SK-N-SH (cell line): Measurements from ENCODE around the gene MTG1. TPM values are rescaled to one million over a fixed set of nuclear protein-coding genes. Genes with fewer than 3 reads are reported as not detected.

Experiments used
- CTCF ChIA-PET: fragments of 300-600, 350-600 bp; formaldehyde crosslinking; extraction: SDS; loops from one replicate; lab custom pipeline; 2021; lab: Yijun Ruan, JAX
- POLR2A ChIA-PET: fragments of 350-600 bp; sonication (Branson Sonifier 250); formaldehyde crosslinking; extraction: SDS; loops from one replicate; lab custom pipeline; 2020; ENCODE audit warnings: antibody characterized with exemption, inconsistent platforms; lab: Yijun Ruan, JAX
- DNase-seq: peaks from one replicate; pipeline ENCODE4 v3.0.0; 2012
- H2AFZ ChIP-seq: fragments of 200-600 bp; sonication (generic); 2 replicates; pipeline ENCODE4 v1.8.1; 2016; ENCODE audit warnings: antibody characterized with exemption, mild to moderate bottlenecking, low read depth
- H3F3A ChIP-seq: fragments of 200-600 bp; sonication (generic); replicated peaks from 2 replicates; pipeline ENCODE3; 2016; ENCODE audit warnings: antibody characterized with exemption, mild to moderate bottlenecking; ENCODE audit not compliant: insufficient read depth
- H3K27ac ChIP-seq, 2 experiments: fragments of 200-500 bp in 1 of 2; fragments of 200-600 bp in 1 of 2; sonication (Bioruptor generic) in 1 of 2; sonication (generic), shearing (Covaris generic) in 1 of 2; 2 replicates each; pipeline versions ENCODE4 v1.5.1 to v1.6.1; 2014 to 2016; ENCODE audit warnings: low read depth in 2 of 2, inconsistent platforms in 1 of 2, low read length in 1 of 2, mild to moderate bottlenecking in 1 of 2, mixed read lengths in 1 of 2
- H3K27me3 ChIP-seq: fragments of 200-600 bp; sonication (generic), shearing (Covaris generic); 2 replicates; pipeline ENCODE4 v1.6.1; 2016; ENCODE audit warnings: mixed run types; ENCODE audit not compliant: insufficient read depth
- H3K36me3 ChIP-seq, 2 experiments: fragments of 200-500 bp in 1 of 2; fragments of 200-600 bp in 1 of 2; sonication (Bioruptor generic) in 1 of 2; sonication (generic) in 1 of 2; replicated peaks in 1 of 2; 2 replicates each; pipeline versions ENCODE3 to v1.5.1; 2014 to 2016; ENCODE audit warnings: low read length in 1 of 2, mild to moderate bottlenecking in 1 of 2; ENCODE audit not compliant: insufficient read depth in 2 of 2, control insufficient read depth in 1 of 2
- H3K4me1 ChIP-seq, 2 experiments: fragments of 200-500 bp in 1 of 2; fragments of 200-600 bp in 1 of 2; sonication (Bioruptor generic) in 1 of 2; sonication (generic), shearing (Covaris generic) in 1 of 2; 2 replicates each; pipeline versions ENCODE4 v1.5.1 to v1.6.1; 2014 to 2016; ENCODE audit warnings: low read depth in 1 of 2, low read length in 1 of 2, mixed run types in 1 of 2; ENCODE audit not compliant: insufficient read depth in 2 of 2, control insufficient read depth in 1 of 2
- H3K4me2 ChIP-seq: fragments of 200-600 bp; sonication (generic), shearing (Covaris generic); 2 replicates; pipeline ENCODE4 v1.6.1; 2017; ENCODE audit warnings: mixed run types
- H3K4me3 ChIP-seq, 2 experiments: fragments of 200-500 bp in 1 of 2; fragments of 200-600 bp in 1 of 2; sonication (Bioruptor generic) in 1 of 2; sonication (generic), shearing (Covaris generic) in 1 of 2; 2 replicates each; pipeline versions ENCODE4 v1.5.1 to v1.8.1; 2014 to 2016; ENCODE audit warnings: low read depth in 2 of 2, inconsistent platforms in 1 of 2, low read length in 1 of 2, mild to moderate bottlenecking in 1 of 2, mixed read lengths in 1 of 2, moderate library complexity in 1 of 2
- H3K79me2 ChIP-seq: fragments of 200-600 bp; sonication (generic); 2 replicates; pipeline ENCODE4 v1.8.1; 2017; ENCODE audit warnings: mild to moderate bottlenecking; ENCODE audit not compliant: insufficient read depth
- H3K9ac ChIP-seq: fragments of 200-600 bp; sonication (generic); 2 replicates; pipeline ENCODE4 v1.6.1; 2017; ENCODE audit warnings: mixed run types
- H3K9me2 ChIP-seq: fragments of 200-600 bp; sonication (generic); 2 replicates; pipeline ENCODE4 v1.6.1; 2017; ENCODE audit warnings: mixed run types
- H3K9me3 ChIP-seq: fragments of 200-600 bp; sonication (generic); 2 replicates; pipeline ENCODE4 v1.6.1; 2017; ENCODE audit warnings: mixed run types, mild to moderate bottlenecking, moderate library complexity
- H4K20me1 ChIP-seq: fragments of 200-600 bp; sonication (generic); 2 replicates; pipeline ENCODE4 v1.6.1; 2017; ENCODE audit warnings: mild to moderate bottlenecking, mixed run types; ENCODE audit not compliant: insufficient read depth
- CHD2 ChIP-seq: fragments of 150-350 bp; IDR thresholded peaks from 2 replicates; pipeline ENCODE4 v1.6.1; 2018; ENCODE audit warnings: low read length; ENCODE audit not compliant: partially characterized antibody
- EP300 ChIP-seq, 2 experiments: IDR thresholded peaks; 2 replicates each; pipeline versions ENCODE4 v1.4.0 to v1.6.1; 2012; ENCODE audit warnings: borderline replicate concordance in 1 of 2, low read depth in 1 of 2, low read length in 1 of 2
- EZH2phosphoT487 ChIP-seq: fragments of 200-600 bp; sonication (generic); IDR thresholded peaks from 2 replicates; pipeline ENCODE4 v1.6.1; 2017; ENCODE audit warnings: low read depth, mixed run types, mild to moderate bottlenecking, antibody characterized with exemption, moderate library complexity, borderline replicate concordance
- FOXM1 ChIP-seq: IDR thresholded peaks from 2 replicates; pipeline ENCODE4 v1.4.0; 2012; ENCODE audit warnings: low read depth, mild to moderate bottlenecking
- GABPA ChIP-seq: IDR thresholded peaks from 2 replicates; pipeline ENCODE4 v1.4.0; 2012; ENCODE audit warnings: low read depth, mild to moderate bottlenecking
- JUND ChIP-seq: IDR thresholded peaks from 2 replicates; pipeline ENCODE4 v1.4.0; 2012
- MEF2A ChIP-seq: IDR thresholded peaks from 2 replicates; pipeline ENCODE4 v1.4.0; 2012; ENCODE audit warnings: low read depth, borderline replicate concordance
- NRF1 ChIP-seq: IDR thresholded peaks from 2 replicates; pipeline ENCODE4 v1.6.1; 2012; ENCODE audit warnings: low read depth, mild to moderate bottlenecking, low read length
- POLR2AphosphoS5 ChIP-seq: IDR thresholded peaks from 2 replicates; pipeline ENCODE4 v1.6.1; 2012; ENCODE audit warnings: low read depth, low read length
- SIN3A ChIP-seq: IDR thresholded peaks from 2 replicates; pipeline ENCODE4 v1.6.1; 2012; ENCODE audit warnings: low read depth, mild to moderate bottlenecking, low read length, moderate library complexity, borderline replicate concordance
- TAF1 ChIP-seq: IDR thresholded peaks from 2 replicates; pipeline ENCODE4 v1.6.1; 2012; ENCODE audit warnings: low read depth, mild to moderate bottlenecking, low read length, moderate library complexity, borderline replicate concordance
- TCF12 ChIP-seq: IDR thresholded peaks from 2 replicates; pipeline ENCODE4 v1.4.0; 2012
- TEAD4 ChIP-seq: IDR thresholded peaks from 2 replicates; pipeline ENCODE4 v1.4.0; 2012; ENCODE audit warnings: mild to moderate bottlenecking, borderline replicate concordance; ENCODE audit not compliant: insufficient read depth
- YY1 ChIP-seq: IDR thresholded peaks from 2 replicates; pipeline ENCODE4 v1.4.0; 2012; ENCODE audit warnings: low read depth, mild to moderate bottlenecking
- WGBS: methylation state at CpG from one replicate; pipeline ENCODE4 v1.1.6; 2017; ENCODE audit warnings: low lambda C conversion rate; 5-methylcytosine and 5-hydroxymethylcytosine counted together
- polyA plus RNA-seq, 3 experiments: library from polyadenylated mRNA; depleted of rRNA; stranded (reverse); fragments of >200 nt; gene quantifications; 2 replicates each; pipeline ENCODE4 v1.2.3, GENCODE V29; 2012
- TF ChIP-seq, protein P1 (sequence below): IDR thresholded peaks from 2 replicates; pipeline ENCODE4 v1.4.0; 2012; ENCODE audit warnings: low read depth
- TF ChIP-seq, protein P2 (sequence below): IDR thresholded peaks from 2 replicates; pipeline ENCODE4 v1.4.0; 2012; ENCODE audit warnings: low read depth, borderline replicate concordance
- TF ChIP-seq, protein P3 (sequence below): fragments of 150-350 bp; IDR thresholded peaks from 2 replicates; pipeline ENCODE4 v1.6.1; 2016; ENCODE audit warnings: mild to moderate bottlenecking, low read depth, low read length
- TF ChIP-seq, protein P4 (sequence below): fragments of 200-600 bp; sonication (generic); IDR thresholded peaks from 2 replicates; pipeline ENCODE4 v1.6.1; 2017; ENCODE audit warnings: antibody characterized with exemption, mild to moderate bottlenecking, moderate library complexity
- TF ChIP-seq, protein P5 (sequence below): IDR thresholded peaks from 2 replicates; pipeline ENCODE4 v1.6.1; 2012; ENCODE audit warnings: mild to moderate bottlenecking, low read depth, low read length, moderate library complexity

Gene MTG1
- polyA plus RNA-seq, 1 of the 3 experiments (the other 2 are of a cell fraction) = 86.4 TPM

DNA sequence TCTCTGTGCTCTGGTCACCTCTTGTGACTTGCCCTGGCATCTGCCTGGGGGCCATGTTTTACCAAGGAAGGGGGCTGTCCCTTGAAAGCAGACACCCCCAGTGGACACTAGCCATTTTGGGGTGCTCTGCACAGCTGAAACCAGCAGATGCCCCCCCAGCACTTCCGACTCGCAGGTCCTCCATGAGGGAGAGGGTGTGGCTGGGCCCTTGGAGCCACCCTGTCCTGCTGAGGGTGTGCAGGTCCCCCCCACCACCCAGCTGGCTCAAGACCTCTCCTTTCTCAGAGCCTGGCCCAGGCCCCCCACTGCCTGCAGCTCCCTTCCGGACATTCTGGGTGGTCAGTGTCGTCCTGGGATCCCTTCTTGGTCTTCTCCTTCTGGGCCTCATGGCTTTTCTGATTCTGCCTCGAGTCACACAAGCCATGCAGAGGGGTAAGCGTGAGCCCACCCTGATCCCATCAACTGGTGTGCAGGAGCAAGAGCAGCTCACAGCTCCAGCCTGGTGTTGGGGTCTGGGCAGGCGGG is 72.1 kb downstream of the MTG1 start (continued):
- TF ChIP-seq SIN3A = no peak

DNA sequence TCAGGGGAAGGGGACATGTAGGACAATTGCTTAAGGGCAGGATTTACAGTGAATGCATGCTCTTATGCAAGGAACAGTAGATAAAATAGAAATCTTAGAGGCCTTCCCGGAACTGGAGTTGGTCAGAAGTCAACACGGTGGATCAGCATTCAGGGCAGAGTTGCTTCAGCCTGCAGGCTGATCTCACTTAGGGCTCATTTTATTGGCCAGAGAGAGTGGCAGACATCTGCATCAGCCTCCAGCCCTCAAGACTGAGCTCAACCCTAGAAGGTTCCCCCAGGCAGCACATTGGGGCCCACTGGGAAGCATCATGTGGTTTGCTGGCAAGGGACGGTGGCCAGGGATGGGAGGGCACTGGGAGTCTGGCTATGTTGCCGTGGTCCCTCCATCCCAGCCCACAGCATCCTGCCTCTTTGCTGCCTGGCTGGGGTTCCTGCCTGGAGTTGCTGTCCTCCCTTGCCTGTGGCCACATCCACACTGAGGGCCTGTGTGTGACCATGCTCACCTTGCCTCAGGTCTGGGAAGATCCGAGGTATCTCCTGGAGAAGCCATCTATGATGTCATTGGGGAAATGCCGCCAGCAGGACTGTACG is 72.8 kb downstream of the MTG1 start:
- no peak for DNase-seq
- WGBS = 52% methylated on average over 6 of the region's 7 CpGs
- Histone ChIP-seq H3K4me1 (no peaks in the 10 kb centered on the region), H3F3A (no peaks in the 10 kb centered on the region), H3K9me2 (no peaks in the 10 kb centered on the region), H3K9ac (no peak overlapping the region), H4K20me1 (no peaks in the 10 kb centered on the region), H3K36me3 (no peaks in the 10 kb centered on the region), H3K79me2 (no peaks in the 10 kb centered on the region), H3K9me3 (no peaks in the 10 kb centered on the region), H3K27ac (no peak overlapping the region), H3K27me3 (no peaks in the 10 kb centered on the region), H3K4me3 (no peak overlapping the region), H3K4me2 (no peak overlapping the region), H2AFZ (no peak overlapping the region)
- CTCF ChIA-PET = interaction anchor here (1.5 kb wide), 1 partner anchor 63 kb away, joined by 3 read pairs; no protein-coding TSS in a partner anchor
- POLR2A ChIA-PET = no interaction called here
- TF ChIP-seq, protein P1, sequence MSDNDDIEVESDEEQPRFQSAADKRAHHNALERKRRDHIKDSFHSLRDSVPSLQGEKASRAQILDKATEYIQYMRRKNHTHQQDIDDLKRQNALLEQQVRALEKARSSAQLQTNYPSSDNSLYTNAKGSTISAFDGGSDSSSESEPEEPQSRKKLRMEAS = no peak
- TF ChIP-seq, protein P2, sequence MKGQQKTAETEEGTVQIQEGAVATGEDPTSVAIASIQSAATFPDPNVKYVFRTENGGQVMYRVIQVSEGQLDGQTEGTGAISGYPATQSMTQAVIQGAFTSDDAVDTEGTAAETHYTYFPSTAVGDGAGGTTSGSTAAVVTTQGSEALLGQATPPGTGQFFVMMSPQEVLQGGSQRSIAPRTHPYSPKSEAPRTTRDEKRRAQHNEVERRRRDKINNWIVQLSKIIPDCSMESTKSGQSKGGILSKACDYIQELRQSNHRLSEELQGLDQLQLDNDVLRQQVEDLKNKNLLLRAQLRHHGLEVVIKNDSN = no peak
- TF ChIP-seq JUND (no peak), GABPA (no peak), POLR2AphosphoS5 (no peak), NRF1 (no peak), FOXM1 (no peak), EZH2phosphoT487 (no peak), EP300 (IDR thresholded peaks at IDR 0.05; ENCODE audit: borderline replicate concordance in 1 of 2, low read depth in 1 of 2, low read length in 1 of 2) (no peak), CHD2 (no peak), TEAD4 (no peak), YY1 (no peak), TCF12 (no peak), MEF2A (no peak), SIN3A (no peak), TAF1 (no peak)
- TF ChIP-seq, protein P3, sequence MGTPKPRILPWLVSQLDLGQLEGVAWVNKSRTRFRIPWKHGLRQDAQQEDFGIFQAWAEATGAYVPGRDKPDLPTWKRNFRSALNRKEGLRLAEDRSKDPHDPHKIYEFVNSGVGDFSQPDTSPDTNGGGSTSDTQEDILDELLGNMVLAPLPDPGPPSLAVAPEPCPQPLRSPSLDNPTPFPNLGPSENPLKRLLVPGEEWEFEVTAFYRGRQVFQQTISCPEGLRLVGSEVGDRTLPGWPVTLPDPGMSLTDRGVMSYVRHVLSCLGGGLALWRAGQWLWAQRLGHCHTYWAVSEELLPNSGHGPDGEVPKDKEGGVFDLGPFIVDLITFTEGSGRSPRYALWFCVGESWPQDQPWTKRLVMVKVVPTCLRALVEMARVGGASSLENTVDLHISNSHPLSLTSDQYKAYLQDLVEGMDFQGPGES = no peak
- TF ChIP-seq, protein P4, sequence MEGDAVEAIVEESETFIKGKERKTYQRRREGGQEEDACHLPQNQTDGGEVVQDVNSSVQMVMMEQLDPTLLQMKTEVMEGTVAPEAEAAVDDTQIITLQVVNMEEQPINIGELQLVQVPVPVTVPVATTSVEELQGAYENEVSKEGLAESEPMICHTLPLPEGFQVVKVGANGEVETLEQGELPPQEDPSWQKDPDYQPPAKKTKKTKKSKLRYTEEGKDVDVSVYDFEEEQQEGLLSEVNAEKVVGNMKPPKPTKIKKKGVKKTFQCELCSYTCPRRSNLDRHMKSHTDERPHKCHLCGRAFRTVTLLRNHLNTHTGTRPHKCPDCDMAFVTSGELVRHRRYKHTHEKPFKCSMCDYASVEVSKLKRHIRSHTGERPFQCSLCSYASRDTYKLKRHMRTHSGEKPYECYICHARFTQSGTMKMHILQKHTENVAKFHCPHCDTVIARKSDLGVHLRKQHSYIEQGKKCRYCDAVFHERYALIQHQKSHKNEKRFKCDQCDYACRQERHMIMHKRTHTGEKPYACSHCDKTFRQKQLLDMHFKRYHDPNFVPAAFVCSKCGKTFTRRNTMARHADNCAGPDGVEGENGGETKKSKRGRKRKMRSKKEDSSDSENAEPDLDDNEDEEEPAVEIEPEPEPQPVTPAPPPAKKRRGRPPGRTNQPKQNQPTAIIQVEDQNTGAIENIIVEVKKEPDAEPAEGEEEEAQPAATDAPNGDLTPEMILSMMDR = no peak
- TF ChIP-seq, protein P5, sequence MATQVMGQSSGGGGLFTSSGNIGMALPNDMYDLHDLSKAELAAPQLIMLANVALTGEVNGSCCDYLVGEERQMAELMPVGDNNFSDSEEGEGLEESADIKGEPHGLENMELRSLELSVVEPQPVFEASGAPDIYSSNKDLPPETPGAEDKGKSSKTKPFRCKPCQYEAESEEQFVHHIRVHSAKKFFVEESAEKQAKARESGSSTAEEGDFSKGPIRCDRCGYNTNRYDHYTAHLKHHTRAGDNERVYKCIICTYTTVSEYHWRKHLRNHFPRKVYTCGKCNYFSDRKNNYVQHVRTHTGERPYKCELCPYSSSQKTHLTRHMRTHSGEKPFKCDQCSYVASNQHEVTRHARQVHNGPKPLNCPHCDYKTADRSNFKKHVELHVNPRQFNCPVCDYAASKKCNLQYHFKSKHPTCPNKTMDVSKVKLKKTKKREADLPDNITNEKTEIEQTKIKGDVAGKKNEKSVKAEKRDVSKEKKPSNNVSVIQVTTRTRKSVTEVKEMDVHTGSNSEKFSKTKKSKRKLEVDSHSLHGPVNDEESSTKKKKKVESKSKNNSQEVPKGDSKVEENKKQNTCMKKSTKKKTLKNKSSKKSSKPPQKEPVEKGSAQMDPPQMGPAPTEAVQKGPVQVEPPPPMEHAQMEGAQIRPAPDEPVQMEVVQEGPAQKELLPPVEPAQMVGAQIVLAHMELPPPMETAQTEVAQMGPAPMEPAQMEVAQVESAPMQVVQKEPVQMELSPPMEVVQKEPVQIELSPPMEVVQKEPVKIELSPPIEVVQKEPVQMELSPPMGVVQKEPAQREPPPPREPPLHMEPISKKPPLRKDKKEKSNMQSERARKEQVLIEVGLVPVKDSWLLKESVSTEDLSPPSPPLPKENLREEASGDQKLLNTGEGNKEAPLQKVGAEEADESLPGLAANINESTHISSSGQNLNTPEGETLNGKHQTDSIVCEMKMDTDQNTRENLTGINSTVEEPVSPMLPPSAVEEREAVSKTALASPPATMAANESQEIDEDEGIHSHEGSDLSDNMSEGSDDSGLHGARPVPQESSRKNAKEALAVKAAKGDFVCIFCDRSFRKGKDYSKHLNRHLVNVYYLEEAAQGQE = no peak
